Measurements from ENCODE around the gene SH3GLB2.
A peak's percentile ranks its signal among the peaks of the same experiment; 100 is the strongest.

The SH3GLB2 gene

GRCh38 chr9:129030191-129030590 is 2.1 kb upstream of the SH3GLB2 start:
- TF ChIP-seq CTCF (IDR thresholded peaks at IDR 0.05; ENCODE audit: borderline replicate concordance, control extremely low read depth, extremely low read depth, insufficient read depth, missing control alignments): no peak
- DNase-seq (ENCODE audit: low spot score): no peak
- in situ Hi-C loops (cut with MboI; ENCODE audit: low sequenced_read_pairs, unreplicated experiment): no loop called here

GRCh38 chr9:129027685-129028191 is 393 bp downstream of the SH3GLB2 start:
- DNase-seq (ENCODE audit: low spot score): peak; percentile 60
- in situ Hi-C loops (cut with MboI; ENCODE audit: low sequenced_read_pairs, unreplicated experiment): no loop called here
- TF ChIP-seq CTCF (IDR thresholded peaks at IDR 0.05; ENCODE audit: borderline replicate concordance, control extremely low read depth, extremely low read depth, insufficient read depth, missing control alignments): no peak

- no peak for TF ChIP-seq CTCF (IDR thresholded peaks at IDR 0.05; ENCODE audit: borderline replicate concordance, control extremely low read depth, extremely low read depth, insufficient read depth, missing control alignments)
- in situ Hi-C loops (cut with MboI; ENCODE audit: low sequenced_read_pairs, unreplicated experiment): no loop called here
- DNase-seq (ENCODE audit: low spot score): no peak
These were observed 877 bp downstream of the SH3GLB2 start for GRCh38 chr9:129027224-129027684.

- DNase-seq (ENCODE audit: low spot score): no peak
- no peak for TF ChIP-seq CTCF (IDR thresholded peaks at IDR 0.05; ENCODE audit: borderline replicate concordance, control extremely low read depth, extremely low read depth, insufficient read depth, missing control alignments)
These were observed 1.5 kb downstream of the SH3GLB2 start for GRCh38 chr9:129026442-129027223.

GRCh38 chr9:129023908-129024233 is 4.3 kb downstream of the SH3GLB2 start:
- in situ Hi-C loops (cut with MboI; ENCODE audit: low sequenced_read_pairs, unreplicated experiment): no loop called here
- no peak for DNase-seq (ENCODE audit: low spot score)
- TF ChIP-seq CTCF (IDR thresholded peaks at IDR 0.05; ENCODE audit: borderline replicate concordance, control extremely low read depth, extremely low read depth, insufficient read depth, missing control alignments): no peak

More at GRCh38 chr9:129026442-129027223, 1.5 kb downstream of the SH3GLB2 start:
- in situ Hi-C loops (cut with MboI; ENCODE audit: low sequenced_read_pairs, unreplicated experiment): no loop called here

- in situ Hi-C loops (cut with MboI; ENCODE audit: low sequenced_read_pairs, unreplicated experiment): no loop called here
- no peak for TF ChIP-seq CTCF (IDR thresholded peaks at IDR 0.05; ENCODE audit: borderline replicate concordance, control extremely low read depth, extremely low read depth, insufficient read depth, missing control alignments)
- DNase-seq (ENCODE audit: low spot score): no peak
These were observed 4.9 kb downstream of the SH3GLB2 start for GRCh38 chr9:129023036-129023907.
